ENCODE results near the gene PARN. TPM values are rescaled to one million over a fixed set of nuclear protein-coding genes. Genes with fewer than 3 reads are reported as not detected.
"Not testable (repeated sequence)": the region's sequence is repeated elsewhere in the genome, so short reads cannot be mapped to it uniquely, and the experiment has no call there.

Gene PARN
- total RNA-seq, 1 donor from 2014 or later, result 25.2 TPM

DNA sequence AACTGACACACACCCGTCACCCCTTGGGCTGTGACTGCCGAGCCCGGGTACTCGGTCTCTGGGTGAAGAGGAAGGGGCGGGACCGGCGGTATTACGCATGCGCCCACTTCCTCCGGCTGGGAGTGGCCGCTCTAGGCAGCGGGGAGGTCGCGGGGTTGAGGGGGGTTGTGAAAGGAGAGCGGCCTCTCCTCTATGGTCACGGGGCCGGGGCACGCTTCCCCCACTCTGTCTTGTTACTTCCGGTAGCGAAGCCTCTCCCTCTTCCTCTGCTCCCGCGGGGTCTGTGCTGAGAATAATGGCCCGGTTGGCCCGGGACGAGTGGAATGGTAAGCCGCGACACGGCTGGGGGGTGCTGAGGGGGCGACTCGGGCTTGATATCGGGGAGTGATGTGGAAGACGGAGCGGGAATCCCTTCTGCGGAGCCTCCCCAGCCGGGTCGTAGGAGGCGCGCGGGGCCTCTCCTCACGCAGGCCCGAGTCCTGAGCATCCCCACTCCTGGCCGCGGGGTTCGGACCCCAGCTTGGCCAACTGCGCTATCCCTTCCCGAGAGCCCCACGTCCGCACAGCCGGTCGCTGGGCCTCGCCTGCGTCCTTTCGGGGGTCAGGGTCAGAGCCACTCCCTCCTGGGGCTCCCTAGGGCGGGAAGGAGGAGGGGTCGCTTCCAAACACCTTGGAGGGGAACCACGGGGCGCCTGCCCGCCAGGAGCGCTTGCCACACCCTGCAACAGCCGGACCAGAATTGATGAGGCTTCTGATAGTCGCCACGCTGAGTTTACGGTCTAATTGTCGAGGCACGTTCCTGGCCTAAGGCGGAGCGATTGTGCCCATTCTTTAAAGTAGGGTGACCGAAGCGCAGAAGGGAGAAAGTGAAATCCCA, 2.9 kb upstream of the PARN start, which contains the start of gene BFAR:
Gene BFAR, plus strand, starts transcription at position 259 of the 877 bp plus-strand sequence. CDS start 11,396 bp downstream, outside the sequence.
- TF ChIP-seq CTCF (IDR thresholded peaks at IDR 0.05; ENCODE audit: unreplicated experiment), result no peak
- no peaks in the 10 kb centered on the region for H3K36me3 Mint-ChIP-seq (ENCODE audit: low read depth, unreplicated experiment)
- peak within 1 kb of the TSS; percentile 99 for H3K4me3 Mint-ChIP-seq (ENCODE audit: unreplicated experiment)
- peak within 1 kb of the TSS; percentile 99 for H3K27ac Mint-ChIP-seq (ENCODE audit: unreplicated experiment)
- H3K4me1 Mint-ChIP-seq (ENCODE audit: unreplicated experiment), result peaks cover 34% of the 10 kb centered on the region
- H3K27me3 Mint-ChIP-seq (ENCODE audit: unreplicated experiment), result peaks cover 14% of the 10 kb centered on the region
- no peaks in the 10 kb centered on the region for H3K9me3 Mint-ChIP-seq (ENCODE audit: unreplicated experiment)
- peak; percentile 99 for DNase-seq (ENCODE audit: low spot score)

DNA sequence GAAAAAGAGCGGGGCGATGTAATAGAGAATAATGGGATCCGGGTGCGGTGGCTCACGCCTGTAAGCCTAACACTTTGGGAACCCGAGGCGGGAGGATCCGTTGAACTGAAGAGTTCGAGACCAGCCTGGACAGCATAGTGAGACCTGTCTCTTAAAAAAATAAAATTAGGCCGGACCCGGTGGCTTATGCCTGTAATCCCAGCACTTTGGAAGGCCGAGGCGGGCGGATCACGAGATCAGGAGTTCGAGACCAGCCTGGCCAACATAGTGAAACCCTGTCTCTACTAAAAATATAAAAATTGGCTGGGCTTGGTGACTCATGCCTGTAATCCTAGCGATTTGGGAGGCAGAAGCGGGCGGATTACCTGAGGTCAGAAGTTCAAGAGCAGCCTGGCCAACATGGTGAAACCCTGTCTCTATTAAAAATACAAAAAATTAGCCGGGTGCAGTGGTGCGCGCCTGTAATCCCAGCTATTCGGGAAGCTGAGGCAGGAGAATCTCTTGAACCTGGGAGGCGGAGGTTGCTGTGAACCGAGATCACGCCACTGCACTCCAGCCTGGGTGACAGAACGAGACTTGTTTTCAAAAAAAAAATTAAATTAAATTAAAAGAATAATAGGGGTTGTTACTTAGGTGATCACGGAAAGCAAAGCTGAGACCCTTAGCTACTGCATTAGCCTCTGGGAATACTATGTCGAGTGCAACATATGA, 715 bp upstream of the PARN start:
- Mint-ChIP-seq H3K4me3 (ENCODE audit: unreplicated experiment) (peak overlapping the region; percentile 82), H3K27me3 (ENCODE audit: unreplicated experiment) (peaks cover 14% of the 10 kb centered on the region), H3K27ac (ENCODE audit: unreplicated experiment) (peak overlapping the region; percentile 99), H3K4me1 (ENCODE audit: unreplicated experiment) (peaks cover 21% of the 10 kb centered on the region)
- not testable (repeated sequence) for H3K9me3 Mint-ChIP-seq (ENCODE audit: unreplicated experiment); DNase-seq (ENCODE audit: low spot score); H3K36me3 Mint-ChIP-seq (ENCODE audit: low read depth, unreplicated experiment)

- peak overlapping the region; percentile 98 for H3K27ac Mint-ChIP-seq (ENCODE audit: unreplicated experiment)
- H3K4me3 Mint-ChIP-seq (ENCODE audit: unreplicated experiment), result peak overlapping the region; percentile 97
- no peak for TF ChIP-seq CTCF (IDR thresholded peaks at IDR 0.05; ENCODE audit: unreplicated experiment)
- H3K9me3 Mint-ChIP-seq (ENCODE audit: unreplicated experiment), result no peaks in the 10 kb centered on the region
- peaks cover 18% of the 10 kb centered on the region for H3K4me1 Mint-ChIP-seq (ENCODE audit: unreplicated experiment)
- H3K27me3 Mint-ChIP-seq (ENCODE audit: unreplicated experiment), result peaks cover 13% of the 10 kb centered on the region
- no peaks in the 10 kb centered on the region for H3K36me3 Mint-ChIP-seq (ENCODE audit: low read depth, unreplicated experiment)
- DNase-seq (ENCODE audit: low spot score), result peak; percentile 37
Observed at GRCh38 chr16:14629612-14629918, 495 bp downstream of the PARN start.

- Mint-ChIP-seq H3K9me3 (ENCODE audit: unreplicated experiment) (no peaks in the 10 kb centered on the region), H3K27ac (ENCODE audit: unreplicated experiment) (peak overlapping the region; percentile 98), H3K36me3 (ENCODE audit: low read depth, unreplicated experiment) (peaks cover 4% of the 10 kb centered on the region), H3K4me3 (ENCODE audit: unreplicated experiment) (peak overlapping the region; percentile 97), H3K4me1 (ENCODE audit: unreplicated experiment) (peaks cover 13% of the 10 kb centered on the region), H3K27me3 (ENCODE audit: unreplicated experiment) (peaks cover 13% of the 10 kb centered on the region)
- DNase-seq (ENCODE audit: low spot score), result no peak
- TF ChIP-seq CTCF (IDR thresholded peaks at IDR 0.05; ENCODE audit: unreplicated experiment), result no peak
Observed at GRCh38 chr16:14628806-14629611, 1.1 kb downstream of the PARN start.

GRCh38 chr16:14627078-14627477, 3.0 kb downstream of the PARN start:
- no peak for DNase-seq (ENCODE audit: low spot score)
- Mint-ChIP-seq H3K4me1 (ENCODE audit: unreplicated experiment) (peaks cover 13% of the 10 kb centered on the region), H3K27me3 (ENCODE audit: unreplicated experiment) (peaks cover 7% of the 10 kb centered on the region), H3K9me3 (ENCODE audit: unreplicated experiment) (no peaks in the 10 kb centered on the region), H3K27ac (ENCODE audit: unreplicated experiment) (no peak overlapping the region), H3K4me3 (ENCODE audit: unreplicated experiment) (no peak overlapping the region), H3K36me3 (ENCODE audit: low read depth, unreplicated experiment) (peaks cover 12% of the 10 kb centered on the region)
- no peak for TF ChIP-seq CTCF (IDR thresholded peaks at IDR 0.05; ENCODE audit: unreplicated experiment)

Measured in endothelial cell (in vitro differentiated cells).